Colonic mucosa (tissue), 4 donors: ENCODE results near the gene RALGPS1. TPM values are rescaled to one million over a fixed set of nuclear protein-coding genes. Genes with fewer than 3 reads are reported as not detected.

Experiments used
- DNase-seq: peaks from one replicate; pipeline ENCODE4 v3.0.0-alpha.2; 2020
- H3K27ac ChIP-seq: fragments of 200-600 bp; one replicate; pipeline ENCODE4 v1.8.0; 2021
- H3K27me3 ChIP-seq: fragments of 200-600 bp; one replicate; pipeline ENCODE4 v1.8.0; 2021
- H3K36me3 ChIP-seq: fragments of 200-600 bp; one replicate; pipeline ENCODE4 v1.8.0; 2021
- H3K4me1 ChIP-seq: fragments of 200-600 bp; one replicate; pipeline ENCODE4 v1.8.0; 2021; ENCODE audit warnings: mild to moderate bottlenecking
- H3K4me3 ChIP-seq: fragments of 200-600 bp; one replicate; pipeline ENCODE4 v1.8.0; 2021
- H3K9ac ChIP-seq, 2 donors: one replicate each; pipeline ENCODE4 v1.7.0; 2013; ENCODE audit warnings: control low read depth in 2 of 2, low read depth in 2 of 2, low read length in 2 of 2
- H3K9me3 ChIP-seq: fragments of 200-600 bp; one replicate; pipeline ENCODE4 v1.8.0; 2021
- intact Hi-C: fragments of 100-400 bp; cut with DNase I; formaldehyde crosslinking; loops from one replicate; pipeline ENCODE4 v1.14.1; 2022
- total RNA-seq, 2 donors: library from RNA; stranded (reverse); fragmentation: NEBNext Ultra II Directional in 1 of 2; extraction: Animal tissue kit (Norgen Biotek cat#: 25700) in 1 of 2; gene quantifications; one replicate each; pipeline ENCODE4 v1.2.1, GENCODE V29; 2021
- TF ChIP-seq, protein P1 (sequence below): fragments of 200-600 bp; IDR thresholded peaks from one replicate; pipeline ENCODE4 v1.8.0; 2022; ENCODE audit warnings: antibody characterized with exemption, mild to moderate bottlenecking
- donor health status: healthy.
- donor health status: DM: no; HTN: no; CAD: no.
- donor health status: DM: no; HTN: no; CAD: no.

The RALGPS1 gene
- total RNA-seq, 2 donors from 2014 or later = 22.6 to 27.2 TPM

DNA sequence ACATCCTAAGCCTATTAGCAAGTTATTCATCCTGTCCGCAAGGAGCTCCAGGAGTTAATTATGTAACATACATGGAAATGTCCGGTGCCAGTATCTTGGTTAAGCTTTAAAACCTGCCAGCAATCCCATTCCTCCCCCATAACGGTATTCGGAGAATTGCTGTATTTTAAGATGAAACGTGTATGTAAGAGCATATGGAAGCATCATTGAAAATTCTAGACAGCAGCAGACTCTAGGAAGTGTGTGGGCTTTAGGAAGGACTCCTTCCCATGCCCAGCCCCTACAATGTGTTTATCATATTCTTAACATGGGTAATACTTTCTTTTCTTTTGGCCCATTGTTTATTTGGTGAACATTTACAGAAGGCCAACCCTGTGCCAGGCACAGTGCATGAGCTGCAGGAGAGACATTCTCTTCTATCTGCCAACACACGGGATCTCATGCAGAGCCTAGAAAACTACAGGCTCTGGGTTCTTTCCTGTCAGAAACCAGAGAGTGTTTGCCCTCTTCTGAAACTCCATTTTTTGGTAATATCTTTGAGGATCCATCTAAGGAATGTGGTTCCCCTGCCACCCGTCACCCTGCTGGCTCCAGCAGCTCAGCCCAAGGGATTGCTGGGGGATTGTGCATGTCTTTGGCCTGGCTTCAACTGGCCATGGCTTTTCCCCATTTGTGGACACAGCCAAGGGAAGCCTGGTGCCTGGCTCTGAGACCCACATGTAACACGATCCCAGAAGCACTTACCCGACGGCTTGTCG lies 192.8 kb downstream of the RALGPS1 start:
- Histone ChIP-seq H3K36me3 (no peaks in the 10 kb centered on the region), H3K9ac (no peak overlapping the region), H3K27me3 (no peaks in the 10 kb centered on the region), H3K4me3 (no peak overlapping the region), H3K27ac (no peak overlapping the region), H3K4me1 (no peaks in the 10 kb centered on the region), H3K9me3 (no peaks in the 10 kb centered on the region)
- TF ChIP-seq, protein P1, sequence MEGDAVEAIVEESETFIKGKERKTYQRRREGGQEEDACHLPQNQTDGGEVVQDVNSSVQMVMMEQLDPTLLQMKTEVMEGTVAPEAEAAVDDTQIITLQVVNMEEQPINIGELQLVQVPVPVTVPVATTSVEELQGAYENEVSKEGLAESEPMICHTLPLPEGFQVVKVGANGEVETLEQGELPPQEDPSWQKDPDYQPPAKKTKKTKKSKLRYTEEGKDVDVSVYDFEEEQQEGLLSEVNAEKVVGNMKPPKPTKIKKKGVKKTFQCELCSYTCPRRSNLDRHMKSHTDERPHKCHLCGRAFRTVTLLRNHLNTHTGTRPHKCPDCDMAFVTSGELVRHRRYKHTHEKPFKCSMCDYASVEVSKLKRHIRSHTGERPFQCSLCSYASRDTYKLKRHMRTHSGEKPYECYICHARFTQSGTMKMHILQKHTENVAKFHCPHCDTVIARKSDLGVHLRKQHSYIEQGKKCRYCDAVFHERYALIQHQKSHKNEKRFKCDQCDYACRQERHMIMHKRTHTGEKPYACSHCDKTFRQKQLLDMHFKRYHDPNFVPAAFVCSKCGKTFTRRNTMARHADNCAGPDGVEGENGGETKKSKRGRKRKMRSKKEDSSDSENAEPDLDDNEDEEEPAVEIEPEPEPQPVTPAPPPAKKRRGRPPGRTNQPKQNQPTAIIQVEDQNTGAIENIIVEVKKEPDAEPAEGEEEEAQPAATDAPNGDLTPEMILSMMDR = no peak
- no peak for DNase-seq
- intact Hi-C loops = no loop called here

DNA sequence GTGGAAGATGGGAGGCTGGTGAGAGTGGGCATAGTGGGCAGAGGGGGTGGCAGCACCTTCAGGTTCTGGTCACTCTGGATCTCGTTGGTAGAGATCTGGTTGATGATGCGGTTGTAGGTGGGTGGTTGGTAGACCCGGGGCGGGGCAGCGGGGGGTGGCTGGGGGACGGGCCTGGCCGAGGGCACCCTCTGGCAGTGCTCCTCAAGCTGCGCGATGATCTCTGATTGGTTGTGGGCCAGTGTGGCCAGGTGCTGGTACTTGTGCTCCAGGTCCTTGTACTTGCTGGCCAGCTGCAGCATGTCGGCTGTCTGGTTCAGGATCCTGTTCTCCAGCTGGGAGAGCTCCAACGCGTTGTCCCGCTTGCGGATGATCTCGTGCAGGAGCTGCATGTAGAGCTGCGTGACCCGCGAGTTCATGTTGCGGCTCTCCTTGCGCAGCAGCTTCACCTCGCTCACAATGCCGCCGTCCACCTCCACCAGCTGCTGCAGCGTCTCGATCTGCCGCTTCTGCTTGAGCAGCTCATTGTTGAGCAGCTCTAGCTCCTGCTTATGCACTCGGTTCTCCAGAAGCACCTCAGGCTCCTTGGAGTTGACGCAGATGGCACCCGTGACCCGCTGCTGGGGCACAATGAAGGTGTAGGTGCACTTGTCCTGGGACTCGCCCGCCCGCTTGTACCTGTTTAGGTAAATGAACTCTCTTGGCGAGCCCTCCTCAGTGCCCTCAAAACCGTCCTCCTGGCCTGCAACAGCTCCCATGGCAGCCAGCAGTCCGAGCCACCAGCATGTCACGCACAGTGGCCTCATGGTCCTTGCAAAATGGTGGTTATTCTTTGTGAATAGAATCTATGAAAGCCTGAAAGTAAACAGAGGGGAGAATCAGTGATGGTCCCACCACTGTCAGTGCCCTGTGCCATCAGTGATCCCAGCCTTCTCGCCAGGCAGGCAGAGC lies 193.6 kb downstream of the RALGPS1 start:
- no peaks in the 10 kb centered on the region for H3K36me3 ChIP-seq
- H3K9ac ChIP-seq = no peak overlapping the region
- no peaks in the 10 kb centered on the region for H3K27me3 ChIP-seq
- H3K9me3 ChIP-seq = no peaks in the 10 kb centered on the region
- H3K4me3 ChIP-seq = no peak overlapping the region
- intact Hi-C loops = no loop called here
- TF ChIP-seq, protein P1 = no peak
- H3K27ac ChIP-seq = peak overlapping the region; percentile 44
- H3K4me1 ChIP-seq = no peaks in the 10 kb centered on the region
- DNase-seq = no peak

DNA sequence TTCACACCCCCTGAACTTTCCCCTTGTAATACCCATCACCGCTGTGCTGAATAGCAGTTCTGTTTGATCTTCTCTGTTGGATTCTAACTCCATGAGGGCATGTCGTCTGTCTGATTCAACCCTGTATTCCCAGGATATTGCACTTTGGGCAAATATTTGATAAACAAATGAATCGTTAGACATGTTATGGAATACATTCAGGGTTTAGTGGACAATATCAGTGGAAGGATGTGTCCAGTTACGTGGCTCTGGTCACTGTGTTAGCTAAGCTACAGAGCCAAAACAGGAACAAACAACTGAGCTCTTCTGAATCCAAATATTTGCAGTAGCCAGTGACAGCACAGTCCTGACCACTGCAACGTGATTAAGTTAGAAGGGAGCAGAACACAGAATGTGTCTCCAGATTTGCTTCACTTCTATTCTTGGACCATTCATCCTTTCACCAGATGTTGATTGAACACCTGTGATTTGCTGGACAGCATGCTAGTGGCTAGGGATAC lies 194.7 kb downstream of the RALGPS1 start:
- DNase-seq = no peak
- Histone ChIP-seq H3K27me3 (no peaks in the 10 kb centered on the region), H3K36me3 (no peaks in the 10 kb centered on the region), H3K4me3 (no peak overlapping the region), H3K4me1 (no peaks in the 10 kb centered on the region), H3K9me3 (no peaks in the 10 kb centered on the region), H3K9ac (no peak overlapping the region), H3K27ac (peak overlapping the region; percentile 44)
- TF ChIP-seq, protein P1 = no peak
- intact Hi-C loops = no loop called here

DNA sequence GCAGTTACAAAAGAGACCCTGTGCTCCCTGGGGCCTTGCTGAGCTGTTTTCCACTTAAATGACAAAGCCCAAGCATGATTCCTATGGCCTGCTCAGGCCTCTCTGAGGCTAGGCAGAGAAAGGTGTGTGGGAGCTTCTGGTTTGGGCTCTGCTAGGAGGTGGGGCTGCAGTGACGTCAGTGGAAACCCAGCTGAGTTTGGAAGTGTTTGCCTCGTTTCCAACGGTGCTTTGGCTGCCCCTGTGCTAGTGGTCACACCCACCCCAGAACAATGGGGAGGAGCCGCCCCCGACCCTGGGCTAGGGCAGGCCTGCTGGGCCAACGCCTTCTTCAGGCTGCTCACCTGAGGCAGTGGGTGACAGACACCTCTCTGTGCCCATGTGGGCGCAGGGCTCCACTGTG lies 197.5 kb downstream of the RALGPS1 start:
- Histone ChIP-seq H3K9me3 (no peaks in the 10 kb centered on the region), H3K27me3 (no peaks in the 10 kb centered on the region), H3K4me3 (no peak overlapping the region), H3K36me3 (no peaks in the 10 kb centered on the region), H3K9ac (no peak overlapping the region), H3K4me1 (no peaks in the 10 kb centered on the region), H3K27ac (no peak overlapping the region)
- DNase-seq = no peak
- intact Hi-C loops = no loop called here
- TF ChIP-seq, protein P1 = no peak

DNA sequence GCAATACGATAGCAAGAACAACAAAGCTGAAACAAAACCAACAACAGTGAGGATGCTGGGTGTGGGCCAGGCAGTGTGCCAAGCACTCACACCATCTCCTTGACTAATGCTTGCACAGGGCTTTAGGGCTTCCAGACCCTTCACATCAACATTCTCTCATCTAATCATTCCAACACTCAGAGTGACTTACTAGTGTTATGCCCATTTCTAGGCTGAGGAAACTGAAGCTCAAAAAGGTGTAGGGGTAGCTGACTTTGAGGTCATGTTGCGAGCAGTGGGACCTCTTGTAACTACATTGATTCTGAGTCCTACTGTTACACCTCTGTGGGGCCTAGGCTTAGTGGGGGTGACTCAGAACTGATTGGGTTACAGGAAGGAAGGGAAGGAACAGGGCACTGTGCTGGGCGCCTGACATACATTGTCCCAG lies 198.2 kb downstream of the RALGPS1 start:
- DNase-seq = no peak
- H3K4me1 ChIP-seq = no peaks in the 10 kb centered on the region
- TF ChIP-seq, protein P1 = no peak
- no peak overlapping the region for H3K27ac ChIP-seq
- H3K27me3 ChIP-seq = no peaks in the 10 kb centered on the region
- no peak overlapping the region for H3K4me3 ChIP-seq
- H3K9me3 ChIP-seq = no peaks in the 10 kb centered on the region
- intact Hi-C loops = no loop called here
- H3K36me3 ChIP-seq = no peaks in the 10 kb centered on the region
- no peak overlapping the region for H3K9ac ChIP-seq
